A673 (cell line): ENCODE measurements around the gene DMD.

Experiments used
- CTCF ChIP-seq: fragments of 300-800, 200-600 bp; sonication (generic); conservative IDR thresholded peaks from 2 replicates; pipeline ENCODE4 v1.5.1; 2017; ENCODE audit warnings: low read depth, mild to moderate bottlenecking, antibody characterized with exemption, low read length, moderate library complexity, mixed read lengths
- EZH2 ChIP-seq: fragments of 200-600 bp; sonication (generic); IDR thresholded peaks from 2 replicates; pipeline ENCODE4 v1.6.1; 2017; ENCODE audit warnings: borderline replicate concordance, low read depth, mild to moderate bottlenecking, mixed read lengths, antibody characterized with exemption, low read length; ENCODE audit not compliant: poor library complexity, severe bottlenecking

GRCh38 chrX:31337332-31337731 is 1874.0 kb downstream of the DMD start:
- TF ChIP-seq EZH2 (no peak), CTCF (no peak)
